Esophagus squamous epithelium (tissue), 4 donors: Measurements from ENCODE around the gene PLXNB2.

Experiments used
- POLR2A ChIP-seq, 4 donors: fragments of 450-650 bp; IDR thresholded peaks; one replicate each; pipeline ENCODE4 v1.6.1; 2017; ENCODE audit warnings: antibody characterized with exemption in 4 of 4, mild to moderate bottlenecking in 4 of 4, moderate library complexity in 3 of 4
- TF ChIP-seq, protein P1 (sequence below), 6 experiments: fragments of 450-650 bp in 4 of 6; fragments of 200-600 bp in 2 of 6; sonication (generic) in 2 of 6; IDR thresholded peaks; one replicate each; pipeline ENCODE4 v1.5.1; 2016 to 2019; ENCODE audit warnings: antibody characterized with exemption in 6 of 6, mild to moderate bottlenecking in 4 of 6, moderate library complexity in 4 of 6

GRCh38 chr22:50227579-50228215, 79.7 kb downstream of the PLXNB2 start:
- TF ChIP-seq, protein P1, sequence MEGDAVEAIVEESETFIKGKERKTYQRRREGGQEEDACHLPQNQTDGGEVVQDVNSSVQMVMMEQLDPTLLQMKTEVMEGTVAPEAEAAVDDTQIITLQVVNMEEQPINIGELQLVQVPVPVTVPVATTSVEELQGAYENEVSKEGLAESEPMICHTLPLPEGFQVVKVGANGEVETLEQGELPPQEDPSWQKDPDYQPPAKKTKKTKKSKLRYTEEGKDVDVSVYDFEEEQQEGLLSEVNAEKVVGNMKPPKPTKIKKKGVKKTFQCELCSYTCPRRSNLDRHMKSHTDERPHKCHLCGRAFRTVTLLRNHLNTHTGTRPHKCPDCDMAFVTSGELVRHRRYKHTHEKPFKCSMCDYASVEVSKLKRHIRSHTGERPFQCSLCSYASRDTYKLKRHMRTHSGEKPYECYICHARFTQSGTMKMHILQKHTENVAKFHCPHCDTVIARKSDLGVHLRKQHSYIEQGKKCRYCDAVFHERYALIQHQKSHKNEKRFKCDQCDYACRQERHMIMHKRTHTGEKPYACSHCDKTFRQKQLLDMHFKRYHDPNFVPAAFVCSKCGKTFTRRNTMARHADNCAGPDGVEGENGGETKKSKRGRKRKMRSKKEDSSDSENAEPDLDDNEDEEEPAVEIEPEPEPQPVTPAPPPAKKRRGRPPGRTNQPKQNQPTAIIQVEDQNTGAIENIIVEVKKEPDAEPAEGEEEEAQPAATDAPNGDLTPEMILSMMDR (IDR thresholded peaks at IDR 0.05), result no peak
- no peak for TF ChIP-seq POLR2A (IDR thresholded peaks at IDR 0.05)
